Measurements from ENCODE around the gene CDKL5. TPM values are rescaled to one million over a fixed set of nuclear protein-coding genes. Genes with fewer than 3 reads are reported as not detected.

Gene CDKL5
- total RNA-seq, 3 donors from 2014 or later = 5.3 to 14.3 (median 6.9) TPM

DNA sequence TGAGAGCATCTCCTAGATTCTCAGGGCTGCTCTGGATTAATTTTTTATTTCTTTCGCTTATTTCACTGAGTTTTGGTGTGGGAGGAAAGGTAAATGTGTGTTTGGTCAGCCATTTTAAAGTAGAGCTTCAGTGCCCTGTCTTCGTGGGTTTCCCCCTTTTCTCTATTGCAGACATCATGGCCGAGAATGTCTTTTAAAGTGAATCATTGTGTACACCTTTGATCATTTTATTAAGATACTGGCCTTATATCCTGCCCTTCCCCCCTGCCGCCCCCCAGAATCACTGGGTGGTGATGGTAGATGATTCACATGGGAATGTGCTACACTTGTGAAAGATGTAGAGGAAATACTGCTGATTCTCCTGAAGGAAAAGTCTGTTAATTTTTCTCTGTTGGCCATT lies 23.8 kb downstream of the CDKL5 start:
- H3K27me3 ChIP-seq = peaks cover 0 to 7% of the 10 kb centered on the region in 2 donors
- H3K36me3 ChIP-seq = no peaks in the 10 kb centered on the region
- DNase-seq (ENCODE audit: low spot score in 2 of 2) = no peak
- no peak for TF ChIP-seq POLR2A (IDR thresholded peaks at IDR 0.05)
- TF ChIP-seq, protein P1, sequence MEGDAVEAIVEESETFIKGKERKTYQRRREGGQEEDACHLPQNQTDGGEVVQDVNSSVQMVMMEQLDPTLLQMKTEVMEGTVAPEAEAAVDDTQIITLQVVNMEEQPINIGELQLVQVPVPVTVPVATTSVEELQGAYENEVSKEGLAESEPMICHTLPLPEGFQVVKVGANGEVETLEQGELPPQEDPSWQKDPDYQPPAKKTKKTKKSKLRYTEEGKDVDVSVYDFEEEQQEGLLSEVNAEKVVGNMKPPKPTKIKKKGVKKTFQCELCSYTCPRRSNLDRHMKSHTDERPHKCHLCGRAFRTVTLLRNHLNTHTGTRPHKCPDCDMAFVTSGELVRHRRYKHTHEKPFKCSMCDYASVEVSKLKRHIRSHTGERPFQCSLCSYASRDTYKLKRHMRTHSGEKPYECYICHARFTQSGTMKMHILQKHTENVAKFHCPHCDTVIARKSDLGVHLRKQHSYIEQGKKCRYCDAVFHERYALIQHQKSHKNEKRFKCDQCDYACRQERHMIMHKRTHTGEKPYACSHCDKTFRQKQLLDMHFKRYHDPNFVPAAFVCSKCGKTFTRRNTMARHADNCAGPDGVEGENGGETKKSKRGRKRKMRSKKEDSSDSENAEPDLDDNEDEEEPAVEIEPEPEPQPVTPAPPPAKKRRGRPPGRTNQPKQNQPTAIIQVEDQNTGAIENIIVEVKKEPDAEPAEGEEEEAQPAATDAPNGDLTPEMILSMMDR (IDR thresholded peaks at IDR 0.05) = no peak
- no peak overlapping the region for H3K4me3 ChIP-seq
- intact Hi-C loops (cut with DNase I; ENCODE audit: low total_unique reads) = no loop called here
- no peak overlapping the region for H3K27ac ChIP-seq
- H3K9me3 ChIP-seq = no peaks in the 10 kb centered on the region
- H3K4me1 ChIP-seq = no peaks in the 10 kb centered on the region

DNA sequence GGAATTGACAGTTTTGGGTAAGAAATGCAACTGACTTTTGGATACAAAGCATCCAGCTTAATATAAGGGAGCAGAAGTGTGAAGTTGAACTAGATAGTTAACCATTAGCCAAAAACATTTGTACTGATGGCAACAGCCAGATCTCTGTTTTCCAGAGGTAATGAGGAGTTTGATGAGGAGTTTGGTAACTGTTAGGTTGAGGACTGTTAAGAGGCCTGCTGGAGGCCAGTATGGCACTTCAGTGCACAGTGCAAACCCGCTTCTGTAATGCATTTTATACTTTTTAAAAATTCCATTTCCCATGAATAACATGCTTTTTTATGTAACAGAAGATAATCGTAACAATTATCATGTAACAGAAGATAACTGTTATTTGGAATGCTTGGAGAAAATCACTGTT lies 30.0 kb downstream of the CDKL5 start:
- H3K36me3 ChIP-seq = no peaks in the 10 kb centered on the region
- H3K27me3 ChIP-seq = peaks cover 0 to 4% of the 10 kb centered on the region in 2 donors
- H3K9me3 ChIP-seq = no peaks in the 10 kb centered on the region
- intact Hi-C loops (cut with DNase I; ENCODE audit: low total_unique reads) = no loop called here
- no peaks in the 10 kb centered on the region for H3K4me1 ChIP-seq
- TF ChIP-seq, protein P1 (IDR thresholded peaks at IDR 0.05) = no peak
- TF ChIP-seq POLR2AphosphoS5 (IDR thresholded peaks at IDR 0.05) (no peak), POLR2A (IDR thresholded peaks at IDR 0.05) (no peak)
- H3K27ac ChIP-seq = no peak overlapping the region
- DNase-seq (ENCODE audit: low spot score in 2 of 2) = no peak
- H3K4me3 ChIP-seq = no peak overlapping the region

DNA sequence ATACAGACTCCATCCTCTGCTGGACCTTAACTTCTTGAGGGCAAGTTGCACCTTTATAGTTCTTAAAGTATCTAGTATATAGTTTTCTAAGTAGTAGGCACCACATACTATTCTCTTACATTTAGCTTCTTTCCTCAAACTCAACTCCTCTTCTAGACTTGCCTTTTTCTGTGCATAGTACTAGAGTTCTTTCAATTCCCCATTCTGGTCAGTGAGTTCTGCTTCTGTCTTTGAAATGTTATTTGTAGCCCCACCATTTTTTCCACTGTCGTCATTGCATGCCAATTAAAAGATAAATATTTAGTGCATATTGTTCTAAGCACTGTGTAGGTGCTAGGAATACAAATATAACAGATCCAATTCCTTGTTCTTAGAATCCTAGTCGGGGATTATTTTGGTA lies 31.6 kb downstream of the CDKL5 start:
- intact Hi-C loops (cut with DNase I; ENCODE audit: low total_unique reads) = no loop called here
- DNase-seq (ENCODE audit: low spot score in 2 of 2) = no peak
- Histone ChIP-seq H3K9me3 (no peaks in the 10 kb centered on the region), H3K4me1 (no peaks in the 10 kb centered on the region), H3K27me3 (peaks cover 0 to 4% of the 10 kb centered on the region in 2 donors), H3K27ac (no peak overlapping the region), H3K36me3 (no peaks in the 10 kb centered on the region), H3K4me3 (no peak overlapping the region)
- TF ChIP-seq POLR2A (IDR thresholded peaks at IDR 0.05) = no peak

DNA sequence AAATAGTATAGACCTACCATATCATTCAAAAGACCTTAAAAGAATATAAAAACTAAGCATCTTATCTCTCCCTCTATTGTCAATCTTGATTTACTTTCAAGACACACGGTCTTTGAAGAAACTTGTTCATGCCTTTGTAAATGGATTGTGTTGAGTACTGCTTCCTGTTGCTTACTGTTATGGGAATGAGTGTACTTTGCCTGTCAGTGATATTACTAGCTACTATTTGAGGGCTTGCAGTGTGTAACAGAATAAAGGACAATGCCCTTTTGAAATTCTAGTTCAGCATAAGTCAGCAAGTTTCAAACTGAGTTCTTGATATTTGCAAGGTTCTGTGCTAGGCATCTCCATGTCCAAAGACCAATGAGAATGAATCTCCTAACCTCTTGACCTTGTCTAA lies 36.0 kb downstream of the CDKL5 start:
- intact Hi-C loops (cut with DNase I; ENCODE audit: low total_unique reads) = no loop called here
- TF ChIP-seq, protein P1 (IDR thresholded peaks at IDR 0.05) = no peak
- TF ChIP-seq POLR2AphosphoS5 (IDR thresholded peaks at IDR 0.05) (no peak), POLR2A (IDR thresholded peaks at IDR 0.05) (no peak)
- Histone ChIP-seq H3K27ac (no peak overlapping the region), H3K27me3 (peaks cover 0 to 2% of the 10 kb centered on the region in 2 donors), H3K36me3 (no peaks in the 10 kb centered on the region), H3K9me3 (no peaks in the 10 kb centered on the region), H3K4me3 (no peak overlapping the region), H3K4me1 (no peaks in the 10 kb centered on the region)
- DNase-seq (ENCODE audit: low spot score in 2 of 2) = no peak

DNA sequence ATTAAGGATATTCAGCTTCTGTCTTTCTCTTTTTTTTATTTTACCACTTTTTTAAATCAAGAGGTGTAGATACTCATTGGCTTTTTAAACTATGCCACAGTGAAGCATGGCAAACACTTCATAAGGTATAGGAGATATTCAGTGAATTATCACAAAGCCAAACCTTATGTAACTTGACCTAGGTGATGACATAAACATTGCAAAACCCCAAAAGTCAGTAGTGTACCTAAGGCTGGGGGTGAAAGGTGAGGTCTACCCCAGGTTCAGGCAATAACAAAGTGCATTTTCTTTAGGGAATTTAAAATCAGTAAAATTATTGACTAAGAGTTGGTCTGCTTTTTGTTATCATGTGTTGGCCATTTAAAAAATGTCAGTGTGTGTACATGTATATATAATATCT lies 39.1 kb downstream of the CDKL5 start:
- H3K9me3 ChIP-seq = no peaks in the 10 kb centered on the region
- H3K27ac ChIP-seq = no peak overlapping the region
- no peak for TF ChIP-seq POLR2A (IDR thresholded peaks at IDR 0.05)
- no peaks in the 10 kb centered on the region for H3K36me3 ChIP-seq
- H3K27me3 ChIP-seq = no peaks in the 10 kb centered on the region
- intact Hi-C loops (cut with DNase I; ENCODE audit: low total_unique reads) = no loop called here
- no peak overlapping the region for H3K4me3 ChIP-seq
- no peak for DNase-seq (ENCODE audit: low spot score in 2 of 2)
- H3K4me1 ChIP-seq = no peaks in the 10 kb centered on the region

DNA sequence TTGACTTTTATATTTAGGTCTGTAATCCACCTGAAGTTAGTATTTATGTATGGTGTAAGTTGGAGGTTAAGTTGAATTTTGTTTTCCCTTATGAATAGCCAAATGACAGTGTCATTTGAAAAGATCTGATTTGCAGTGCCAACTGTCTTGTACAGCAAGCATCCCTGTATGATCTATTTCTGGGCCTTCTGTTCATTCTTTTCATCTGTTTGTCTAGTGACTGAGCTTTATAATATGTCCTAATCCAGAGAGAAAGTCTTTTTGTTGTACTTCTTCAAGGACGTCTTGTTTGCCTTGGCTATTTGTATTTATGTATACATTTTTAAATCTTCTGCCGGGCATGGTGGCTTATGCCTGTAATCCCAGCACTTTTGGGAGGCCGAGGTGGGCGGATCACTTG lies 39.6 kb downstream of the CDKL5 start:
- no peak for TF ChIP-seq POLR2A (IDR thresholded peaks at IDR 0.05)
- Histone ChIP-seq H3K27ac (no peak overlapping the region), H3K36me3 (no peaks in the 10 kb centered on the region), H3K4me3 (no peak overlapping the region), H3K9me3 (no peaks in the 10 kb centered on the region), H3K27me3 (no peaks in the 10 kb centered on the region), H3K4me1 (no peaks in the 10 kb centered on the region)
- no peak for DNase-seq (ENCODE audit: low spot score in 2 of 2)
- intact Hi-C loops (cut with DNase I; ENCODE audit: low total_unique reads) = no loop called here

DNA sequence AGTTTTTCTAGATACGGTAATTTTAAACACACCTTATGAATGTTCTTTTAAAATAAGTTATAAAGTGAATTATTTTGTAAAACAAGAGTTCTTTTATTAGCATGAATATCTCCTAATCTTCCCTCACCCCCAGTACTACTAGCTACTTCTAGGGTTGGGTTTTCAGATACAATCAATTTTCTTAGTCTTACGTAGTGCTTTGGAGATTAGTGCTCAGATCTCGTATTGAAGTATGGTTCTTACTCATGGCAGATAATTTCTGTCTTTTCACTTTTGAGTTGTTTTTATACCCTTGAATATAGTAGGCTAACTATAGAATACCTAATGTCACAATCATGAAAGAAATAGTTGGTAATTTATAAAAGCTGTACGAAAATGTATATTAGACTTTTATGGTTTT lies 43.2 kb downstream of the CDKL5 start:
- Histone ChIP-seq H3K9me3 (no peaks in the 10 kb centered on the region), H3K36me3 (no peaks in the 10 kb centered on the region), H3K4me1 (no peaks in the 10 kb centered on the region), H3K27ac (no peak overlapping the region), H3K27me3 (peaks cover 0 to 5% of the 10 kb centered on the region in 2 donors), H3K4me3 (no peak overlapping the region)
- intact Hi-C loops (cut with DNase I; ENCODE audit: low total_unique reads) = loop anchor here (2.0 kb wide), 1 partner anchor 38 kb away; no protein-coding TSS in a partner anchor
- no peak for DNase-seq (ENCODE audit: low spot score in 2 of 2)
- TF ChIP-seq POLR2A (IDR thresholded peaks at IDR 0.05) = no peak
- TF ChIP-seq POLR2AphosphoS5 (IDR thresholded peaks at IDR 0.05) = no peak
- TF ChIP-seq, protein P1 (IDR thresholded peaks at IDR 0.05) = no peak
